ENCODE data around the gene PRXL2B. TPM values are rescaled to one million over a fixed set of nuclear protein-coding genes. Genes with fewer than 3 reads are reported as not detected.

PRXL2B gene
- total and polyA plus RNA-seq, 4 donors = 4.6 to 10.2 (median 8.1) TPM

DNA sequence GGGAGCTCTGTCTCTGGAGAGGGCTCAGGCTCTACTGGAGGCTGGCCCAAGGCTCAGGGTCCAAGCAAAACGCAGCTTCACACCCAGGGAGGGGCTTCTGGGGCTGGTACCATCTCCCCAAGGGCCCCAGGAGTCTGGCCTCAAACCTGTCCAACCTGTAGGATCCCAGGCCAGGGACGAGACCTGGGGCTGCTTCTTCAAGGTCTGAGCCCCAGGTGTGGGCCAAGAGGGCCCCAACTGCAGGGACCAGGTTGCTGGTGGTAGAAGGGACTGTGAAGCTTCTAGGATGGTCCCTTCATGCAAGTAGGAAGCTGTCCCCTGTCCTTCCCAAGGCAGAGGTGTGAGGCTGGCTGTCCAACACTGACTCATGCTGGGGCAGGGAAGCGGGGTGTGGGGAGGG, 54.0 kb downstream of the PRXL2B start:
- H3K4me1 ChIP-seq (ENCODE audit: control insufficient read depth in 4 of 4, insufficient read depth in 4 of 4, low read length in 3 of 4) = peaks cover 5 to 22% (median 13%) of the 10 kb centered on the region in 4 donors
- no peak overlapping the region for H3K9ac ChIP-seq (ENCODE audit: low read depth in 1 of 2, low read length in 2 of 2)
- H3K27ac ChIP-seq (ENCODE audit: low read depth in 1 of 2, low read length in 2 of 2) = no peak overlapping the region
- H3K9me3 ChIP-seq (ENCODE audit: control insufficient read depth in 4 of 4, low read length in 3 of 4) = peaks cover 0 to 15% (median 8%) of the 10 kb centered on the region in 4 donors
- 94% methylated on average over 3 of the region's 3 CpGs for WGBS
- TF ChIP-seq CTCF (IDR thresholded peaks at IDR 0.05; ENCODE audit: low read depth, low read length, missing input control) (no peak), NR2F2 (IDR thresholded peaks at IDR 0.05) (no peak), ZBTB33 (IDR thresholded peaks at IDR 0.05) (no peak), HNF4G (IDR thresholded peaks at IDR 0.05) (no peak), GABPA (IDR thresholded peaks at IDR 0.05 in 1 of 2, conservative IDR thresholded peaks at IDR 0.05 in 1 of 2) (no peak), REST (IDR thresholded peaks at IDR 0.05) (no peak), RXRA (IDR thresholded peaks at IDR 0.05) (no peak), RAD21 (IDR thresholded peaks at IDR 0.05) (no peak), JUND (IDR thresholded peaks at IDR 0.05) (no peak), SP1 (IDR thresholded peaks at IDR 0.05) (no peak), YY1 (IDR thresholded peaks at IDR 0.05) (no peak), FOXA2 (IDR thresholded peaks at IDR 0.05) (no peak), TAF1 (conservative IDR thresholded peaks at IDR 0.05) (no peak), EGR1 (IDR thresholded peaks at IDR 0.05; ENCODE audit: low read depth in 2 of 2) (no peak), FOXA1 (IDR thresholded peaks at IDR 0.05) (no peak)
- TF ChIP-seq, protein P1, sequence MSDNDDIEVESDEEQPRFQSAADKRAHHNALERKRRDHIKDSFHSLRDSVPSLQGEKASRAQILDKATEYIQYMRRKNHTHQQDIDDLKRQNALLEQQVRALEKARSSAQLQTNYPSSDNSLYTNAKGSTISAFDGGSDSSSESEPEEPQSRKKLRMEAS (IDR thresholded peaks at IDR 0.05) = no peak
- TF ChIP-seq, protein P2, sequence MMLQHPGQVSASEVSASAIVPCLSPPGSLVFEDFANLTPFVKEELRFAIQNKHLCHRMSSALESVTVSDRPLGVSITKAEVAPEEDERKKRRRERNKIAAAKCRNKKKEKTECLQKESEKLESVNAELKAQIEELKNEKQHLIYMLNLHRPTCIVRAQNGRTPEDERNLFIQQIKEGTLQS (IDR thresholded peaks at IDR 0.05) = no peak
- no peak overlapping the region for H3K4me3 ChIP-seq (ENCODE audit: low read depth in 1 of 3, low read length in 3 of 3)
- no peak for DNase-seq (ENCODE audit: low spot score)
- H3K36me3 ChIP-seq (ENCODE audit: control insufficient read depth in 4 of 4, insufficient read depth in 3 of 4, low read depth in 1 of 4, low read length in 3 of 4) = no peaks in the 10 kb centered on the region
- no peaks in the 10 kb centered on the region for H3K27me3 ChIP-seq (ENCODE audit: control insufficient read depth in 4 of 4, insufficient read depth in 4 of 4, low read length in 3 of 4)

Other genes with a start within 250 kb of the PRXL2B start
- gene MORN1, start 195.2 kb upstream of the PRXL2B start, total RNA-seq = 1 to 10 TPM; 4.9 to 6.9 TPM
- 1 to 10 TPM; 2.3 TPM for gene MORN1, start 195.2 kb upstream of the PRXL2B start, polyA plus RNA-seq
- 10 to 100 TPM; 43.5 to 78.8 TPM for gene RER1, start 194.9 kb upstream of the PRXL2B start, total RNA-seq
- 100 to 1,000 TPM; 101 to 142 TPM for gene RER1, start 194.9 kb upstream of the PRXL2B start, polyA plus RNA-seq
- gene PEX10, start 174.2 kb upstream of the PRXL2B start, total RNA-seq = 10 to 100 TPM; 10.7 to 16.4 TPM
- 10 to 100 TPM in 1 of 2 donors, 1 to 10 TPM in 1; 6.2 to 12.9 TPM for gene PEX10, start 174.2 kb upstream of the PRXL2B start, polyA plus RNA-seq
- 1 to 10 TPM in 1 of 2 donors, under 1 TPM in 1; 0.33 to 1.0 TPM for gene PLCH2, start 110.5 kb upstream of the PRXL2B start, total RNA-seq
- gene PLCH2, start 110.5 kb upstream of the PRXL2B start, polyA plus RNA-seq = 1 to 10 TPM in 1 of 2 donors, not detected in 1; 1.3 TPM
- 10 to 100 TPM; 13.6 to 26.8 TPM for gene PANK4, start 60.2 kb upstream of the PRXL2B start, total RNA-seq
- gene PANK4, start 60.2 kb upstream of the PRXL2B start, polyA plus RNA-seq = 10 to 100 TPM in 1 of 2 donors, 1 to 10 TPM in 1; 6.2 to 11.6 TPM
- under 1 TPM; 0.08 to 0.93 TPM for gene HES5, start 56.5 kb upstream of the PRXL2B start, total RNA-seq
- not detected for gene HES5, start 56.5 kb upstream of the PRXL2B start, polyA plus RNA-seq
- 10 to 100 TPM; 14.8 to 28.9 TPM for gene TNFRSF14, start 30.4 kb upstream of the PRXL2B start, total RNA-seq
- 10 to 100 TPM; 29.2 to 38.1 TPM for gene TNFRSF14, start 30.4 kb upstream of the PRXL2B start, polyA plus RNA-seq
- gene MMEL1, start 46.2 kb downstream of the PRXL2B start, total RNA-seq = under 1 TPM in 1 of 2 donors, not detected in 1; under 0.01 TPM
- gene MMEL1, start 46.2 kb downstream of the PRXL2B start, polyA plus RNA-seq = under 1 TPM in 1 of 2 donors, not detected in 1; 0.42 TPM
- under 1 TPM in 1 of 2 donors, not detected in 1; 0.25 TPM for gene TTC34, start 214.9 kb downstream of the PRXL2B start, total RNA-seq
- under 1 TPM; 0.01 to 0.08 TPM for gene TTC34, start 214.9 kb downstream of the PRXL2B start, polyA plus RNA-seq